Activated CD8-positive, alpha-beta memory T cell treated with anti-CD3 and anti-CD28 coated beads, Interleukin-2, amount 10 ng/mL, durations not matched to agents 7 days and 5 days (primary cell): ENCODE data around the gene SPRYD7. TPM values are rescaled to one million over a fixed set of nuclear protein-coding genes. Genes with fewer than 3 reads are reported as not detected.

Experiments
- ATAC-seq: fragments of 150-1000 bp; cut with Tn5 transposase; one replicate; pipeline ENCODE4 v1.10.0; 2021; ENCODE audit warnings: moderate library complexity
- CTCF ChIA-PET: fragments of 350-600 bp; sonication (Branson Sonifier 250); formaldehyde crosslinking; loops from one replicate; lab custom pipeline; 2021; ENCODE audit warnings: antibody characterized with exemption; lab: Charles Lee
- DNase-seq: peaks from one replicate; pipeline ENCODE4 v3.0.0-alpha.2; 2020
- H3K27ac Mint-ChIP-seq: one replicate; pipeline ENCODE4 v1.8.0; 2021; ENCODE audit warnings: mild to moderate bottlenecking, mixed read lengths
- H3K27me3 Mint-ChIP-seq: one replicate; pipeline ENCODE4 v1.8.0; 2021; ENCODE audit warnings: mixed read lengths
- H3K36me3 Mint-ChIP-seq: one replicate; pipeline ENCODE4 v1.8.0; 2021; ENCODE audit warnings: mild to moderate bottlenecking, mixed read lengths
- H3K4me1 Mint-ChIP-seq: one replicate; pipeline ENCODE4 v1.8.0; 2021; ENCODE audit warnings: mixed read lengths
- H3K4me3 Mint-ChIP-seq: one replicate; pipeline ENCODE4 v1.8.0; 2021; ENCODE audit warnings: mild to moderate bottlenecking, moderate library complexity, mixed read lengths
- H3K9me3 Mint-ChIP-seq: one replicate; pipeline ENCODE4 v1.8.0; 2022; ENCODE audit warnings: low read depth, mixed read lengths
- total RNA-seq, 2 experiments: library from RNA; stranded (reverse); gene quantifications; one replicate each; pipeline ENCODE4 v1.2.3, GENCODE V29; 2021

The SPRYD7 gene
- total RNA-seq, 2 experiments from 2014 or later = 3.3 to 6.0 TPM

DNA sequence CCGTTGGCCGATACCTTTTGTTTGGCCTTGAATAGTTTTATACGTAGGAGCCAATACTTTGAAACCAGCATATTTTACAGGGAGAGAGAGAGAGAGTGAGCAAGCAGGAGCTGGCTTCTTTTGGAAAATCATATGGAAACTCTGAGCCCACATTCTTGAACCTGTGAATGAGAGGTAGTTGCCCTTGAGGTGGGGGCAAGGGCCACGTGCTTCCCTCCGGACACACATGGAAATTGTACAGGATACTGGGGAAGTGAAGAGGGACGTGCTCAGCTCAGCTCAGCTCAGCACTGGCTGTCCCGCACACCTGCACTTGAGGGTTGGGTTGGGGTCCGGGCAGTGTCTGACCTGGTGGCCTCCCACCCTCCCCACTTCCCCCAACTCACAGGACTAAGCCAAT, 68.3 kb downstream of the SPRYD7 start:
- Mint-ChIP-seq H3K4me1 (no peaks in the 10 kb centered on the region), H3K27ac (no peak overlapping the region), H3K4me3 (no peak overlapping the region), H3K36me3 (no peaks in the 10 kb centered on the region), H3K9me3 (no peaks in the 10 kb centered on the region), H3K27me3 (peaks cover 7% of the 10 kb centered on the region)
- DNase-seq = no peak
- no peak for ATAC-seq
- CTCF ChIA-PET = no interaction called here

DNA sequence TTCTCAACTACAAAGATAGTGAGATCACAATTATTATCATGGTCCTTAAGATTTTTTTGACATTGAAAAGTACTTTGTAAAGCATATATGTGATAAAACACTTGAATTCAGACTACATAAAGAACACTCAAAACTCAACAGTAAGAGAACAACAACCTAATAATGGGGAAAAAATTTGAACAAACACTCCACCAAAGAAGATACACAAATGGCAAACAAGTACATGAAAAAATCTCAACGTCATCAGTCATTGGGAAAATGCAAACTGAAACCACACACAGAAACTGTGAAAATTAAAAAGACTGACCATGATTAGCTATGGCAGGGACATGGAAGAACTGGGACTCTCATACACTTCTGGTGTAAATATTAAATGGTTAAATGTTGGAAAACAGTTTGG, 70.9 kb downstream of the SPRYD7 start:
- CTCF ChIA-PET = no interaction called here

GRCh38 chr13:49864509-49864908, 71.6 kb downstream of the SPRYD7 start:
- Mint-ChIP-seq H3K4me3 (no peak overlapping the region), H3K9me3 (no peaks in the 10 kb centered on the region), H3K27me3 (peaks cover 9% of the 10 kb centered on the region), H3K36me3 (no peaks in the 10 kb centered on the region), H3K27ac (no peak overlapping the region), H3K4me1 (no peaks in the 10 kb centered on the region)
- ATAC-seq = no peak
- CTCF ChIA-PET = interaction anchor here (1.0 kb wide), 1 partner anchor 72 kb away, joined by 3 read pairs; the partner anchor contains the start of gene SPRYD7
- DNase-seq = no peak

More for the DNA sequence above, 70.9 kb downstream of the SPRYD7 start:
- ATAC-seq (no peak), DNase-seq (no peak)
- Mint-ChIP-seq H3K4me1 (no peaks in the 10 kb centered on the region), H3K27me3 (peaks cover 9% of the 10 kb centered on the region), H3K36me3 (no peaks in the 10 kb centered on the region), H3K9me3 (no peaks in the 10 kb centered on the region), H3K4me3 (no peak overlapping the region), H3K27ac (no peak overlapping the region)

Other genes starting within 250 kb of the SPRYD7 start
- 10 to 100 TPM; 39.5 to 43.5 TPM for gene EBPL, start 244.9 kb downstream of the SPRYD7 start, total RNA-seq
- gene KPNA3, start 143.7 kb downstream of the SPRYD7 start, total RNA-seq = 10 to 100 TPM; 35.3 to 47.9 TPM
- gene TRIM13, start 60.7 kb upstream of the SPRYD7 start, total RNA-seq = 10 to 100 TPM; 10.3 to 11.8 TPM
- under 1 TPM in 1 of 2 experiments, not detected in 1; 0.21 TPM for gene KCNRG, start 79.1 kb upstream of the SPRYD7 start, total RNA-seq